K562 (cell line): Measurements from ENCODE around the gene PTPRM. TPM values are rescaled to one million over a fixed set of nuclear protein-coding genes. Genes with fewer than 3 reads are reported as not detected.

Experiments used
- ATAC-seq: fragments of 200-7000 bp; cut with Tn5 transposase; 3 replicates; pipeline ENCODE4 v1.9.1; 2020; ENCODE audit warnings: moderate library complexity
- BruUV-seq: library from RNA; stranded (reverse); fragments of 400-500 nt; replicated peaks from 2 replicates; lab custom pipeline; 2021; lab: Mats Ljungman, UMichigan
- CTCF ChIA-PET: fragments of 300-600 bp; formaldehyde crosslinking; extraction: SDS; loops from one replicate; lab custom pipeline; 2021; ENCODE audit warnings: low intra/inter-chr PET ratio; lab: Yijun Ruan, JAX
- POLR2A ChIA-PET: fragments of 300-600, 350-650 bp; sonication (Branson Sonifier 250); formaldehyde crosslinking; extraction: SDS; loops from one replicate; lab custom pipeline; 2021; ENCODE audit warnings: antibody characterized with exemption, inconsistent platforms; lab: Yijun Ruan, JAX
- DNase-seq, 4 experiments: peaks; one replicate each; pipeline versions ENCODE4 v3.0.0 to v3.0.0-alpha.2; 2011 to 2018; ENCODE audit warnings: low spot score in 3 of 4, mixed read lengths in 3 of 4; ENCODE audit errors: extremely low read depth in 1 of 4
- FAIRE-seq: peaks from 2 replicates; lab custom pipeline; 2011; peaks lifted over from hg19 to GRCh38; lab: Jason Lieb, UNC
- H2AFZ ChIP-seq: 2 replicates; pipeline ENCODE4 v1.6.0; 2011; ENCODE audit warnings: low read depth, low read length, control low read depth, inconsistent platforms
- H3K27ac ChIP-seq: fragments of 200-600 bp; 3 replicates; pipeline ENCODE4 v1.8.0; 2011; ENCODE audit warnings: low read depth, mild to moderate bottlenecking, control low read depth, inconsistent platforms, low read length, moderate library complexity, mixed read lengths; ENCODE audit errors: extremely low read depth
- H3K27me3 ChIP-seq, 2 experiments: fragments of 300-600 bp in 1 of 2; 2 replicates in 1 of 2; 3 replicates in 1 of 2; pipeline versions ENCODE4 v1.6.0 to v1.8.0; 2011; ENCODE audit warnings: inconsistent platforms in 2 of 2, low read length in 2 of 2, mild to moderate bottlenecking in 1 of 2, mixed read lengths in 1 of 2, moderate library complexity in 1 of 2; ENCODE audit not compliant: control insufficient read depth in 2 of 2, insufficient read depth in 2 of 2
- H3K36me3 ChIP-seq: fragments of 300-600 bp; 3 replicates; pipeline ENCODE4 v1.8.0; 2011; ENCODE audit warnings: mild to moderate bottlenecking, low read length, inconsistent platforms; ENCODE audit not compliant: control insufficient read depth, insufficient read depth
- H3K4me1 ChIP-seq, 2 experiments: fragments of 200-600 bp in 1 of 2; replicated peaks in 1 of 2; 2 replicates in 1 of 2; 3 replicates in 1 of 2; pipeline versions ENCODE4 v1.5.1 to v1.8.0; 2011; ENCODE audit warnings: inconsistent platforms in 2 of 2, low read length in 2 of 2, mild to moderate bottlenecking in 1 of 2, mixed read lengths in 1 of 2, moderate library complexity in 1 of 2; ENCODE audit not compliant: control insufficient read depth in 2 of 2, insufficient read depth in 2 of 2
- H3K4me2 ChIP-seq: 2 replicates; pipeline ENCODE4 v1.6.1; 2011; ENCODE audit warnings: low read length, control low read depth, inconsistent platforms, mixed read lengths; ENCODE audit not compliant: insufficient read depth
- H3K4me3 ChIP-seq: fragments of 200-600 bp; sonication (generic), shearing (Covaris generic); 2 replicates; pipeline ENCODE4 v1.5.1; 2016; ENCODE audit warnings: control low read depth, inconsistent platforms
- H3K79me2 ChIP-seq: fragments of 200-600 bp; 3 replicates; pipeline ENCODE4 v1.8.0; 2011; ENCODE audit warnings: low read length, inconsistent platforms; ENCODE audit not compliant: control insufficient read depth, insufficient read depth
- H3K9ac ChIP-seq, 2 experiments: 2 replicates each; pipeline versions ENCODE4 v1.6.0 to v1.6.1; 2011; ENCODE audit warnings: low read depth in 2 of 2, low read length in 2 of 2, control low read depth in 1 of 2, inconsistent platforms in 1 of 2, mild to moderate bottlenecking in 1 of 2, mixed read lengths in 1 of 2; ENCODE audit not compliant: insufficient read depth in 1 of 2
- H3K9me1 ChIP-seq: one replicate; pipeline ENCODE4 v1.6.0; 2011; ENCODE audit warnings: inconsistent platforms, mild to moderate bottlenecking, low read length, moderate library complexity; ENCODE audit not compliant: control insufficient read depth, insufficient read depth
- H3K9me3 ChIP-seq: replicated peaks from 2 replicates; pipeline ENCODE4 v1.5.1; 2011; ENCODE audit warnings: low read depth, low read length, inconsistent platforms; ENCODE audit not compliant: control insufficient read depth, insufficient read depth
- H4K20me1 ChIP-seq: replicated peaks from 2 replicates; pipeline ENCODE4 v1.6.1; 2011; ENCODE audit warnings: low read length, inconsistent platforms, mixed read lengths; ENCODE audit not compliant: control insufficient read depth, insufficient read depth
- NCOA4 ChIP-seq: fragments of 450-650 bp; IDR thresholded peaks from 2 replicates; pipeline ENCODE4 v1.6.1; 2018; ENCODE audit warnings: mild to moderate bottlenecking; ENCODE audit not compliant: partially characterized antibody
- NRF1 ChIP-seq, 2 experiments: fragments of 450-650 bp; IDR thresholded peaks in 1 of 2; conservative IDR thresholded peaks in 1 of 2; 2 replicates each; pipeline ENCODE4 v1.6.1; 2014; ENCODE audit warnings: mild to moderate bottlenecking in 2 of 2
- ZC3H8 ChIP-seq: fragments of 450-650 bp; IDR thresholded peaks from 2 replicates; pipeline ENCODE4 v1.6.1; 2017
- ZNF134 ChIP-seq: fragments of 250-450 bp; sonication (Bioruptor Pico); conservative IDR thresholded peaks from 2 replicates; pipeline ENCODE4 v1.4.0; 2020
- ZNF408 ChIP-seq: fragments of 250-450 bp; sonication (Bioruptor Pico); IDR thresholded peaks from 2 replicates; pipeline ENCODE4 v1.4.0; 2020; ENCODE audit warnings: low read depth, mild to moderate bottlenecking, moderate library complexity
- WGBS: fragments of 100-300 bp; shearing (Covaris generic); methylation state at CpG from one replicate; pipeline ENCODE4 v1.1.6; 2016; ENCODE audit warnings: low coverage, mixed read lengths; ENCODE audit not compliant: insufficient coverage; ENCODE audit errors: missing lambda C conversion rate; 5-methylcytosine and 5-hydroxymethylcytosine counted together
- in situ Hi-C: fragments of 300-500 bp; cut with MboI; formaldehyde crosslinking; loops from 4 replicates; pipeline ENCODE4 v1.15.0; 2018; ENCODE audit warnings: inconsistent platforms, mixed read lengths
- intact Hi-C: fragments of 100-400 bp; cut with micrococcal nuclease; formaldehyde crosslinking; loops from 2 replicates; pipeline ENCODE4 v1.14.2; 2022
- polyA plus RNA-seq, 8 experiments: library from polyadenylated mRNA; depleted of rRNA in 4 of 8; stranded (reverse) in 5 of 8; unstranded in 3 of 8; fragments of >200 nt; fragmentation: Nextera tagmentation in 2 of 8; fragmentation: Illumina TruSeq in 1 of 8; extraction: Ambion mirVana in 2 of 8; extraction: Trizol in 1 of 8; gene quantifications; 2 replicates each; pipeline versions ENCODE4 v1.2.1 to v1.2.3, GENCODE V29; 2011 to 2014; ENCODE audit warnings: inconsistent platforms in 1 of 8, missing spikeins in 1 of 8
- total RNA-seq, 7 experiments: library from RNA; depleted of rRNA in 6 of 7; stranded (reverse); fragments of >200 nt in 6 of 7; fragmentation: Illumina TruSeq in 2 of 7; extraction: Trizol in 2 of 7; gene quantifications; 2 replicates each; pipeline versions ENCODE4 v1.2.1 to v1.2.3, GENCODE V29; 2011 to 2021; ENCODE audit warnings: low replicate concordance in 1 of 7
- TF ChIP-seq, protein P1 (sequence below), 3 experiments: fragments of 200-800 bp in 1 of 3; fragments of 250-450 bp in 1 of 3; fragments of 450-650 bp in 1 of 3; sonication (Bioruptor Pico) in 1 of 3; sonication (Bioruptor generic) in 1 of 3; formaldehyde crosslinking in 1 of 3; IDR thresholded peaks; 2 replicates each; pipeline versions ENCODE4 v1.6.1 to v1.8.0; 2016 to 2022; ENCODE audit warnings: mild to moderate bottlenecking in 2 of 3, missing genetic modification characterization in 2 of 3, missing compliant biosample characterization in 1 of 3, moderate library complexity in 1 of 3

The PTPRM gene
- total and polyA plus RNA-seq, 9 of the 15 experiments (the other 6 are each of a cell fraction or from before 2014, with no cell fraction given), result 0.03 to 0.16 (median 0.08) TPM; not detected in 3

DNA sequence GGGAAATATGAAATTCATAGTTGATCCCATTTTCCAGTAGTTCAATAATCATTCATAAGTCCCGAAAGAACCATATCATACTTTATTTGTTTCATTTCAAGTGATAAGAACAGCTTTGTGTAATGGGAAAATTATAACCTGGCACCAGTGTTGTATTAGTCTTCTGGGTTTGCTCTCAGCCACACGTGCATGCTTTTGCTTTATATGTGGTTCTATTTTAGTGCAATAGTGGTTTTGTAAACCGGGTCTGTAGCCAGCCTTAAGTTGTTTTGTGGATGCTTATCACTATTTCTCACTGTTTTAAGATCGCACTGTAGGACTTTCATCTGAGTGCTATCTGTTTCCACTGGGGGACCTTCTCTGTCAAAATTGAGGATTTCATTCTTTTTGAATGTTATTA is 203.8 kb downstream of the PTPRM start:
- ChIA-PET POLR2A (no interaction called here), CTCF (no interaction called here)
- Histone ChIP-seq H3K9ac (no peak overlapping the region), H3K4me2 (no peak overlapping the region), H4K20me1 (no peaks in the 10 kb centered on the region; the same call in 1 of the 2 replicates), H3K4me1 (no peaks in the 10 kb centered on the region), H3K9me3 (no peaks in the 10 kb centered on the region), H2AFZ (no peak overlapping the region), H3K27ac (no peak overlapping the region), H3K79me2 (no peaks in the 10 kb centered on the region), H3K36me3 (no peaks in the 10 kb centered on the region), H3K9me1 (no peaks in the 10 kb centered on the region), H3K4me3 (no peak overlapping the region), H3K27me3 (no peaks in the 10 kb centered on the region)
- no peak for ATAC-seq
- WGBS, result 1% methylated on average over 4 of the region's 4 CpGs
- TF ChIP-seq NRF1 (conservative IDR thresholded peaks at IDR 0.05 in 1 of 2, IDR thresholded peaks at IDR 0.05 in 1 of 2), result no peak
- no peak for TF ChIP-seq NCOA4
- TF ChIP-seq, protein P1, sequence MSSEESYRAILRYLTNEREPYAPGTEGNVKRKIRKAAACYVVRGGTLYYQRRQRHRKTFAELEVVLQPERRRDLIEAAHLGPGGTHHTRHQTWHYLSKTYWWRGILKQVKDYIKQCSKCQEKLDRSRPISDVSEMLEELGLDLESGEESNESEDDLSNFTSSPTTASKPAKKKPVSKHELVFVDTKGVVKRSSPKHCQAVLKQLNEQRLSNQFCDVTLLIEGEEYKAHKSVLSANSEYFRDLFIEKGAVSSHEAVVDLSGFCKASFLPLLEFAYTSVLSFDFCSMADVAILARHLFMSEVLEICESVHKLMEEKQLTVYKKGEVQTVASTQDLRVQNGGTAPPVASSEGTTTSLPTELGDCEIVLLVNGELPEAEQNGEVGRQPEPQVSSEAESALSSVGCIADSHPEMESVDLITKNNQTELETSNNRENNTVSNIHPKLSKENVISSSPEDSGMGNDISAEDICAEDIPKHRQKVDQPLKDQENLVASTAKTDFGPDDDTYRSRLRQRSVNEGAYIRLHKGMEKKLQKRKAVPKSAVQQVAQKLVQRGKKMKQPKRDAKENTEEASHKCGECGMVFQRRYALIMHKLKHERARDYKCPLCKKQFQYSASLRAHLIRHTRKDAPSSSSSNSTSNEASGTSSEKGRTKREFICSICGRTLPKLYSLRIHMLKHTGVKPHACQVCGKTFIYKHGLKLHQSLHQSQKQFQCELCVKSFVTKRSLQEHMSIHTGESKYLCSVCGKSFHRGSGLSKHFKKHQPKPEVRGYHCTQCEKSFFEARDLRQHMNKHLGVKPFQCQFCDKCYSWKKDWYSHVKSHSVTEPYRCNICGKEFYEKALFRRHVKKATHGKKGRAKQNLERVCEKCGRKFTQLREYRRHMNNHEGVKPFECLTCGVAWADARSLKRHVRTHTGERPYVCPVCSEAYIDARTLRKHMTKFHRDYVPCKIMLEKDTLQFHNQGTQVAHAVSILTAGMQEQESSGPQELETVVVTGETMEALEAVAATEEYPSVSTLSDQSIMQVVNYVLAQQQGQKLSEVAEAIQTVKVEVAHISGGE (CRISPR knock-in tag; IDR thresholded peaks at IDR 0.05), result no peak
- no peak for TF ChIP-seq ZC3H8
- TF ChIP-seq ZNF408 (CRISPR knock-in tag), result no peak
- TF ChIP-seq ZNF134 (CRISPR knock-in tag), result no peak
- BruUV-seq, result no TSS peak
- intact Hi-C loops, result no loop called here
- in situ Hi-C loops, result no loop called here
- no peak for FAIRE-seq
- DNase-seq, result no peak
